ENCODE measurements around the gene DDX47.
"Not testable (repeated sequence)": the region's sequence is repeated elsewhere in the genome, so short reads cannot be mapped to it uniquely, and the experiment has no call there.

Gene DDX47

DNA sequence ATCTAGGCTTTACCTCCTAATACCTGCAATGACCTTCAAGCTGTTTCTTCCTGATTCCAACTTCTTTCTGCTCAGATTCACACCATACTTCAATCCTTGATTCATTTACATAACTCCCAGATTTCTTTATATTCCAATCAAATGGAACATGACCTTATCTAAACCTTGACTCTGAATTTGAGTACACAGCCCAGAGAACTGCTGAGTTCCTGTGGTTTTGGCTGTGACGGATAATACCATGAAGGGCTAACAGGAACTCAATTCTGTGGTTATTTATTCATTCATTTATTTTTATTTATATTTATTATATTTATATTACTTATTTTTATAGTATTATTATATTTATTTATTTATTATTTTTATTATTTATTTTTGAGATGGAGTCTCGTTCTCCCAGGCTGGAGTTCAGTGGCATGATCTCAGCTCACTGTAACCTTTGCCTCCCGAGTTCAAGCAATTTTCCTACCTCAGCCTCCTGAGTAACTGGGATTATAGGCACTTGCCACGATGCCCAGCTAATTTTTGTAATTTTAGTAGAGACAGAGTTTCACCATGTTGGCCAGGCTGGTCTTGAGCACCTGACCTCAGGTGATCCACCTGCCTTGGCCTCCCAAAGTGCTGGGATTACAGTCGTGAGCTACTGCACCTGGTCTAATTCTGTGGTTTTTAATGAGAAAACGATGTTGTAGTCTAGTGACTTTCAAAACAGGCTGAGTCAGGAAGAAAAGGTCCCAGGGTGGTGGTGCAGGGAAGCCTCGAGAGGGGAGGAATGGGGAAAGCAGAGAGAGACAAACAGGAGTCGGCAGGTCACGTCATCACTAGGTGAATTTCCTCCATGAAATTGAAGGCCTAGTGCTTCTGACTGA, 16.0 kb upstream of the DDX47 start:
- H3K4me3 ChIP-seq (ENCODE audit: low read depth, low read length), result no peak overlapping the region
- TF ChIP-seq, protein P1, sequence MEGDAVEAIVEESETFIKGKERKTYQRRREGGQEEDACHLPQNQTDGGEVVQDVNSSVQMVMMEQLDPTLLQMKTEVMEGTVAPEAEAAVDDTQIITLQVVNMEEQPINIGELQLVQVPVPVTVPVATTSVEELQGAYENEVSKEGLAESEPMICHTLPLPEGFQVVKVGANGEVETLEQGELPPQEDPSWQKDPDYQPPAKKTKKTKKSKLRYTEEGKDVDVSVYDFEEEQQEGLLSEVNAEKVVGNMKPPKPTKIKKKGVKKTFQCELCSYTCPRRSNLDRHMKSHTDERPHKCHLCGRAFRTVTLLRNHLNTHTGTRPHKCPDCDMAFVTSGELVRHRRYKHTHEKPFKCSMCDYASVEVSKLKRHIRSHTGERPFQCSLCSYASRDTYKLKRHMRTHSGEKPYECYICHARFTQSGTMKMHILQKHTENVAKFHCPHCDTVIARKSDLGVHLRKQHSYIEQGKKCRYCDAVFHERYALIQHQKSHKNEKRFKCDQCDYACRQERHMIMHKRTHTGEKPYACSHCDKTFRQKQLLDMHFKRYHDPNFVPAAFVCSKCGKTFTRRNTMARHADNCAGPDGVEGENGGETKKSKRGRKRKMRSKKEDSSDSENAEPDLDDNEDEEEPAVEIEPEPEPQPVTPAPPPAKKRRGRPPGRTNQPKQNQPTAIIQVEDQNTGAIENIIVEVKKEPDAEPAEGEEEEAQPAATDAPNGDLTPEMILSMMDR (IDR thresholded peaks at IDR 0.05; ENCODE audit: borderline replicate concordance, insufficient read depth, low read depth, low read length), result no peak

DNA sequence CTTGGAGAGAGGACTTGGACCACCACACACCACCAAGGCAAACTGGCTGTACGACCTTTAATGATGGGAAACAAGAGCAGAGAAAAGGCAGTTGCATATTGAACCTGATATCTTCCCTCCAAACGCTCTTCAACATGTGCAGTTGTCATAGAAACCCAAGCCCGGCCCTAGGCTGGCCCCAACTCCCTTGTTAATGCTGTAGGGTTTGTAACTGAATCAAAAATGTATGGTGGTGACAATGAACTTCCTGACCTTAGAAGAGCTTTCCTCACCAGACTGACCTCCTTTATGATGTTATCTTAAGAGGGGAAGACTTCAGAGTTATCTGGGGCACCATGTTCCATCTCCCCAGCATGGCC, 15.4 kb upstream of the DDX47 start:
- TF ChIP-seq, protein P1 (IDR thresholded peaks at IDR 0.05; ENCODE audit: borderline replicate concordance, insufficient read depth, low read depth, low read length), result no peak
- H3K4me3 ChIP-seq (ENCODE audit: low read depth, low read length), result no peak overlapping the region

DNA sequence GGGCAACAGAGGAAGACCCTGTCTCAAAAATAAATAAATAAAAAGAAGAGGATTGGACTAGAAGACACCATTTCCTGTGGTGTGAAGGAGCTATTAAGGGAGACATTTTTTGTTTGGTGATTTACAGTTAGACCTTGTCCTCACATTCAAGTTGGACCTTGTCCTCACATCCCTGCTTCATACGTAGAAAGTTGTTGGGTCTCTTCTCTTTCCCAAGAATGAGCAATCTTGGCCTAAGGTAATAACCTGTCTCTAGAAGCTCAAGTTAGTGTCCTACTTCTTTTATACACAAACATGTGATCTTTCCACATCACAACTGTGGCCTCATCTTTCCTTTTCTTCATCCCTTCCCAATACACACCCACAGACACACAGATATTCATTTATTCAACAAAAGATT, 14.7 kb upstream of the DDX47 start:
- TF ChIP-seq, protein P1 (IDR thresholded peaks at IDR 0.05; ENCODE audit: borderline replicate concordance, insufficient read depth, low read depth, low read length), result no peak
- H3K4me3 ChIP-seq (ENCODE audit: low read depth, low read length), result no peak overlapping the region

DNA sequence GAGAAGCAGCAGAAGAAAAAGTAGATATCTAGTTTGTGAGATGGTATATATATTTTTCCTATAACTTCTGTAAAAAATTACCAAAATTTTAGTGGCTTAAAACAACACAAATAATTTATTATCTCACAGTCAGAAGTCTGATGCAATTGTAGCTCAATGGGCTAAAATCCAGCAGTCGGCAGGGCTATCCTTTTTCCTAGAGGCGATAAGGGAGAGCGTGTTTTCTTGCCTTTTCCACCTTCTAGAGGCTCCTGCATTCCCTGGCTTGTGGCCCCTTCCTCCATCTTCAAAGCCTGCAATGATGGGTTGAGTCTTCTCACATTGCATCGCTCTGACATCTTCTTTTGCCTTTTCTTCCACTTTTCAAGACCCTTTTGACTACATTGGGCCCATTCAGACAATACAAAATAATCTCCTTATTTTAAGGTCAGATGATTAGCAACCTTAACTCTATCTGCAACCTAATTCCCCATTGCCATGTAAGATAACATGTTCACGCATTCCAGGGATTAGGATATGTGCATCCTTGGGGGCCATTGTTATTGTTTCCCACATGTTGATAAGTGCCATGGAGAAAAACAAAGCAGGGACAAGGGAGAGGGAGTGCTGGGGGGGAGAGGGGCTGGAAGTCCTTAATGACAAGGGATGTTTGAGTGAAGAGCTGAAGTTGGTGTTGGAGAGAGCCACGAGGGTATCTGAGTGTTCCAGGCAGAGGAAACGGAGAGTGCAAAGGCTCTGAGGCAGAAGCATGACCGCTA, 13.8 kb upstream of the DDX47 start:
- TF ChIP-seq, protein P1 (IDR thresholded peaks at IDR 0.05; ENCODE audit: borderline replicate concordance, insufficient read depth, low read depth, low read length), result no peak
- no peak overlapping the region for H3K4me3 ChIP-seq (ENCODE audit: low read depth, low read length)

DNA sequence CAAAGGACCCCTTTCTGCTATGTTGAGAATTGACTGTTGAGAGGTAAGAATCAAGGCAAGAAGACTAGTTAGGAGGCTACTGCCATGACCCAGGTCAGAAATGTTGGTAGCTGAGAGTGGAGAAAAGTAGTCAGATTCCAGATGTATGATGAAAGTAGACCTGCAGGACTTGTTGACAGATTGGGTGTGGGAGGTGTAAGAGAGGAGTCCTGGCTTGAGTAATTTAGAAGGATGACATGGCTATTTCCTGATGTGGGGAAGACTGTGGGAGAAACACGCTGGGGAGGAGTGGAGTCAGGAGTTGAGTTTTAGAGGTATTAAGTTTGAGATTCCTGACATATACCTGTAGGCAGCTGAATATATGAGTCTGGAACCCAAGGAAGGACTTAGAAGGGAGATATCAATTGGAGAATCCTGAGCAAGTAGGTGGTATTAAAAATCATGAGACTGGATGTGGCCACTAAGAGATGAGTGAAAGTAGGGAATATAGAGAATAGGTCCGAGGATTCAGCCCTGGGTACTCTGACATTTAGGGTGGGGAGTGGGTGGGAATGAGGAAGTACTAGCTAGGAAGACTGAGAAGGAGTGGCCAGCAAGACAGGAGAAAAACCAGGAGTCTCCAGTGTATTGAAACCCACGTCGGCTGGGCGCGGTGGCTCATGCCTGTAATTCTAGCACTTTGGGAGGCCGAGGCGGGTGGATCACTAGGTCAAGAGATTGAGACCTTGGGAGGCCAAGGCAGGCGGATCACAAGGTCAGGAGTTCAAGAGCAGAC, 12.6 kb upstream of the DDX47 start:
- TF ChIP-seq, protein P1 (IDR thresholded peaks at IDR 0.05; ENCODE audit: borderline replicate concordance, insufficient read depth, low read depth, low read length), result no peak
- no peak overlapping the region for H3K4me3 ChIP-seq (ENCODE audit: low read depth, low read length)

DNA sequence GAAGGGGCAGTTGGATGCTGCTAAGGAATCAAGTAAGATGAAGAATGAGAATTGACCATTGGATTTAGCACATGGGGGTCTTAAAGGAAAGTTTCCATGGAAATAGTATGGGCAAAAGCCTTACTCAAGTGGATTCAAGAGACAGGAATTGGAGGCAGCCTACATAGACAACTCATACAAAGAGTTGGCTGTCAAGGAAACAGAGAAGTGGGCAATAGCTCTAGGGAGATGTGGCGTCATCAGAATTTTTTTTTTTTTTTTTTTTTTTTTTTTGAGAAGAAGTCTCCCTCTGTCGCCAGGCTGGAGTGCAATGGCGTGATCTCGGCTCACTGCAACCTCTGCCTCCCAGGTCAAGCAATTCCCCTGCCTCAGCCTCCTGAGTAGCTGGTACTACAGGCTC, 11.5 kb upstream of the DDX47 start:
- H3K4me3 ChIP-seq (ENCODE audit: low read depth, low read length), result not testable (repeated sequence)

DNA sequence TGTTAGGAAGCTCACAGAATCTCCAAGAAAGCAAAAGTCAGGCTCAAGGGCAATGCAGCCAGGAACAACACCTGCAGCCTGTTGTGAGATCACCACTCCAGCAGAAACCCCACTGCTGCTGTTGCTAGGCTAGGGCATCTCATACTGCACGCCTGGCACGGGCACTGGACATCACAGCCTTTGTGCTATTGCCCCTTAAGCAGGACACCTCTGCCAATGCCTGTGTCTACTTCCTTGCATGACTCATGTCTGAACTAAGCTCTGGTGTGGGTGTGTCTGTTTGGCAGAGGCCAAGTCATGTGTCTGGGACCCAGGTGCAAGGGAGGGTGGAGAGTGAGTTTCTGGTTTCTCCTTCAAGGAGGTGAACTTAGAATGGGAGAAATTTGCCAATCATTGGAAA, 10.0 kb upstream of the DDX47 start:
- no peak overlapping the region for H3K4me3 ChIP-seq (ENCODE audit: low read depth, low read length)
- TF ChIP-seq, protein P1 (IDR thresholded peaks at IDR 0.05; ENCODE audit: borderline replicate concordance, insufficient read depth, low read depth, low read length), result no peak
